GM04504 (cell line): ENCODE measurements around the gene IQCE.
"Not testable (repeated sequence)": the region's sequence is repeated elsewhere in the genome, so short reads cannot be mapped to it uniquely, and the experiment has no call there.

Experiments
- DNase-seq: peaks from one replicate; pipeline ENCODE4 v3.0.0-alpha.2; 2012; ENCODE audit warnings: low read depth

The IQCE gene

GRCh38 chr7:2604608-2605174 is 45.9 kb downstream of the IQCE start:
- no peak for DNase-seq

GRCh38 chr7:2605608-2606538 is 47.1 kb downstream of the IQCE start:
- no peak for DNase-seq

- no peak for DNase-seq
These were observed 47.8 kb downstream of the IQCE start for GRCh38 chr7:2606539-2606936.

GRCh38 chr7:2607122-2607922 is 48.5 kb downstream of the IQCE start:
- no peak for DNase-seq

- no peak for DNase-seq
These were observed 49.4 kb downstream of the IQCE start for GRCh38 chr7:2607923-2608904.

- DNase-seq, result no peak
These were observed 50.2 kb downstream of the IQCE start for GRCh38 chr7:2608921-2609411.

- DNase-seq, result not testable (repeated sequence)
These were observed 50.9 kb downstream of the IQCE start for GRCh38 chr7:2609646-2610045.

- no peak for DNase-seq
These were observed 51.7 kb downstream of the IQCE start for GRCh38 chr7:2610466-2610865.

- no peak for DNase-seq
These were observed 52.1 kb downstream of the IQCE start for GRCh38 chr7:2610898-2611297.

- no peak for DNase-seq
These were observed 52.6 kb downstream of the IQCE start for GRCh38 chr7:2611401-2611800.

- no peak for DNase-seq
These were observed 53.1 kb downstream of the IQCE start for GRCh38 chr7:2611922-2612321.

GRCh38 chr7:2612445-2613097 is 53.8 kb downstream of the IQCE start:
- no peak for DNase-seq

GRCh38 chr7:2613098-2613930 is 54.5 kb downstream of the IQCE start:
- no peak for DNase-seq

GRCh38 chr7:2613931-2614600 is 55.3 kb downstream of the IQCE start:
- no peak for DNase-seq

GRCh38 chr7:2614631-2615330 is 56.0 kb downstream of the IQCE start:
- DNase-seq, result no peak

- no peak for DNase-seq
These were observed 57.9 kb downstream of the IQCE start for GRCh38 chr7:2616387-2617324.

GRCh38 chr7:2617325-2617905 is 58.6 kb downstream of the IQCE start:
- no peak for DNase-seq
